ENCODE measurements around the gene ERRFI1.
"Not testable (repeated sequence)": the region's sequence is repeated elsewhere in the genome, so short reads cannot be mapped to it uniquely, and the experiment has no call there.

ERRFI1 gene

GRCh38 chr1:7967196-7967595 lies 58.9 kb downstream of the ERRFI1 start:
- DNase-seq = no peak

- DNase-seq = no peak
These were observed 61.6 kb downstream of the ERRFI1 start for GRCh38 chr1:7964476-7964875.

GRCh38 chr1:7963841-7964240 lies 62.3 kb downstream of the ERRFI1 start:
- DNase-seq = not testable (repeated sequence)

GRCh38 chr1:7963378-7963730 lies 62.8 kb downstream of the ERRFI1 start:
- not testable (repeated sequence) for DNase-seq

- DNase-seq = no peak
These were observed 63.3 kb downstream of the ERRFI1 start for GRCh38 chr1:7962636-7963377.

GRCh38 chr1:7962014-7962335 lies 64.1 kb downstream of the ERRFI1 start:
- DNase-seq = no peak

All from fibroblast of upper back skin (primary cell).